LoVo (cell line): ENCODE data around the gene C4orf33.

Experiments
- DNase-seq: peaks from one replicate; pipeline ENCODE4 v3.0.0-alpha.2; 2016; ENCODE audit warnings: low spot score

The C4orf33 gene

DNA sequence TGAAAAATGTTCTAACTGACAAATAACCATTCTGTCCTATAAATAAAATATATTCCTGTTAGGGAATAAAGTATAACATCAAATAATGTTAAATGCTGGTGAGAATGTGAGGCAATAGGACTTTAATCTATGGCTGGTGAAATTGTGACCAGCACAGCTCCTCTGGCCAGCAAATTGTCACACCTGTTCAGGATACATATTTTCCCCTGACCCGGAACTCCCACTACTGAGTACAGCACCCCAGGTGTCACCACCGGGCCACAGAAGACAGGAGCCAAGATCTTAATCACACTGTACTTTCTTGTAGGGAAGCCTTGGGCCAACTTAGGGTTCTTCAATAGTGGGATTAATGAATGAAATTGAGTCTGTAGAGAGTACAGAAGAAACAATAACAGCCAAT, 33.2 kb downstream of the C4orf33 start:
- no peak for DNase-seq

DNA sequence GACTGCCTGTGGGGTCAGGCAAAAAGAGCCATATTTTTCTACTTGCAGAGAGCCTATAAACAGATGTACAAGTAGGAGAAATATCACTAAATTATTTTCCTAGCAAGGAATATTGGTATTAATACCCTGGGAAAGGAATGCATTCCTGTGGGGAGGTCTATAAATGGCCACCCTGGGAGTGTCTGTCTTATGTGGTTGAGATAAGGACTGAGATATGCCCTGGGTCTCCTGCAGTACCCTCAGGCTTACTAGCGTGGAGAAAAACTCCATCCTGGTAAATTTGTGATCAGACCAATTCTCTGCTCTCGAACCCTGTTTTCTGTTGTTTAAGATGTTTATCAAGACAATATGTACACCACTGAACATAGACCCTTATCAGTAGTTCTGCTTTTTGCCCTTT, 35.4 kb downstream of the C4orf33 start:
- no peak for DNase-seq

DNA sequence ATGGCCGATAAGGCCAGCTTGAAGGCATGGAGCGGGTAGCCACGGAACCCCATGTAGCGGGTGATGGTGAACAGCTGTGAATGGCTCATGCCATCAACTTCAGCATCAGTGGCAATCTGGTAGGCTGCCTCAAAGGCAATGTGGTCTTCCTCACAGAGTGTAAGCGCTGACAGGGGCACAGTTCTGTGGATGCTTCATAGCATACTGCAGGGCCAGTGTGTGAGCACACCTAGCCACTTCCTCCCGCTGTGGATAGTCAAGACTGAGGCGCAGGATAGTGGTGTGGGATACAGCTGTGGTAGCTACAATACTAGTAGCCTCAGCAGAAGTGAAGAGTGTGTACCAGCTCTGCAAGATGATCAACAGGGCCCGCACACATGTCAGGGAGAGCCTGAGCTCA, 40.5 kb downstream of the C4orf33 start:
- no peak for DNase-seq

DNA sequence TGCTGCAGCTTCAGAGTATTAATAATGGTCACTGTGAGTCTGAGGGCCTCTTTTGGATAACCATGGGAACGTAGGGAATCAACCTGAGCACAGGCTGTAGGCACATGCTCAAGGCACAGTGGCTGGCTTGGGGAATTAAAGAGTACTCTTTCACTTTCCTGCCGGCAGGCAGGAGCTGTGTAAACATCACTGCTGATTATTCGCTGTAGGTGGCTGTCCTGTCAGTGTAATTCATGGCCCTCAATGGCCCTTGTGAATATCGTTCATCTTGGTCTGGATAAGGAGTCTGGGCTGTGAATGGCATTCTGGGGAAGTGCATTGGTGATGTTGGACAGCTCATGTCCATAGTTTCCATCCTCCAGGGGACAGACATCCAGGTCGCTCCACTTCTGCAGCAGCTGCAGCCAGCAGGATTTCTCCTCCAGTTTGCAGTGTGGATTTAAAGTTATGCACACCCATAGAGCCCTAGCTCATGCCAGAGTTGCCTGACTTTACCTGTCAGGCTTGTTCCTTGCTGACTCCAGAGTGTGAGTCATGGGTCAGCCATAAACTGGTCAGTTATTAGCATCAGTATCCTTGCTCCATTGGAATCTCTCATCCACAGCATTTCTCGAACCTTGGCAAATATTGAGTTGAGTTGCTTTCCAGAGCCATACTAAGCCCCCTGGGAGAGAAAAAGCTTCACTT, 43.0 kb downstream of the C4orf33 start:
- no peak for DNase-seq

DNA sequence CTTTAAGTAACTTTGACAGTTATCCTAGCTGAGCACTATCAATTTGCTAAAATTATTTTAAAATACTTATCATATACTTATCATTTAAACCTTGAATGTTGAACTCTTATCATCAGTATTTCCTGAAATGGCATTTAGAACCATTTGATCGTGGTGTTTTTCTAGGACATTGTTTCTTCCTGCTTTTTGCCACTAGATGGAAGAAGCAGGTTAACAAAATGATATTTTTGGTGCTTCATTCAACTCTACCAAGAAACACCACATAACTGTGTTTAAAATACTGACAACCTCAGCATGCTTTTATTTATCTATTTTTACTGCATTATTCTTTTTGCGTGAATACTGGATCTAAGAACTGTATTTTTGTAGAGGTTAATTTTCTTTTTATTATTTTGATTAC, 44.6 kb downstream of the C4orf33 start:
- DNase-seq: no peak

DNA sequence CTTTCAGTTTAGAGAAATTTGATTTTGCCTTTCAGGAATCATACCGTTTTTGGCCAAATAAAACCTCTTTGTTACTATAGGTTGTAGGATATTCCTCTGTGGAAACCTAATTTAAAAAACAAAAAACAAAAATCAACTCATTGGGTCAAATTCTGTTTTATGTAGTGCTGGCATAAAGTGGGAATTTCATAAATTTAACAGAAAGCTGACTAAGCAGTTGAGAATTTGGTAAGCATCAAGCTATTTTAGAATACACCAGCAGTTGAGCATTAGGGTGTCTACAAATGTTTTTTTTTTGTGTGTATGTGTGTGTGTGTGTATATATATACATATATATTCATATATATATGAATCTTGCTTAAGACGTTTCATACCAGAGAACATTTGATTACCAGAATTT, 47.4 kb downstream of the C4orf33 start:
- DNase-seq: no peak

DNA sequence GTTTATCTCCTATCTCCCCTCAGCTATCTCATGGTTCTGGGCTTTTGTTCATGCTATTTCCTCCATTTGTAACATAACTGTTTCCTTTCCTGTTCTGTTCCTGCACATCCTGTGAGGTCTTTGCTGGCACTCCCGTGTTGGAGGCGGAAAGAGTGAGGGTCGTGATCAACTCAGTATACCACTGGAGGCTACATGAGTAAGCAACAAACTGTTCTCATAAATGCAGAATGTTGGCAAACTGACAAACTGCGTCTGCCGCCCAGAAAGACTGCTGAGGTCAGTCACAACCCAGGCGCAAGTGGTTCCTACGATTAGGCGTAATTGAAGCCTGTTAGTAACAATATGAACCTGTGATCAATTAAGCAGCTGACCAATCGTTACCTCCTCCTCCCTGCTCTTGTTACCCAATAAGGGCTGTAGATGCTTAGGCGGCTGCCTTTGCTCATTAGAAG, 48.8 kb downstream of the C4orf33 start:
- DNase-seq: no peak

DNA sequence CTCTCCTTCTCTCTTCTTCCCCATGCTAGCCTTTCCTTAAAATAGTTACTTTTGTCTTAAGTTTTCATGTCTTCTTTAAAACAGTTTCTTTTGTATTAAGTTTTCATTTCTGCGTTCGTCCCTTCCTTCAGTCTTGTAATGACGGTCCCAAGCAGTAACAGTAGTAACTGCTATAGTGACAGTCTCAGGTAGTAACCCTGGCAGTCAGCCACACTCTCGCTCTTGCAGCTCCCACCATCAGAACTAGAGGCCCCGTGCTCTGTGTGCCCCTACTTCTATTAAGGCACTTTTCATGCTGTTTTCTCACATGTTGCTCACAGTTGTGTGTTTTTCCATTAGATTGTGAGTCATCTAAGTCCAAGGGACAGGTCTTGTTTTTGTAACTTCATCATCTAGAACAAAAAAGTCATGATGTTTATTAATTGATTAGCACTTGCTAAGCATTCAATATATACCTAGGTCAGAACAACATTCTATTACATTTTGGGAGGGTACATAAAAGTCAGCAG, 49.3 kb downstream of the C4orf33 start:
- DNase-seq: no peak

DNA sequence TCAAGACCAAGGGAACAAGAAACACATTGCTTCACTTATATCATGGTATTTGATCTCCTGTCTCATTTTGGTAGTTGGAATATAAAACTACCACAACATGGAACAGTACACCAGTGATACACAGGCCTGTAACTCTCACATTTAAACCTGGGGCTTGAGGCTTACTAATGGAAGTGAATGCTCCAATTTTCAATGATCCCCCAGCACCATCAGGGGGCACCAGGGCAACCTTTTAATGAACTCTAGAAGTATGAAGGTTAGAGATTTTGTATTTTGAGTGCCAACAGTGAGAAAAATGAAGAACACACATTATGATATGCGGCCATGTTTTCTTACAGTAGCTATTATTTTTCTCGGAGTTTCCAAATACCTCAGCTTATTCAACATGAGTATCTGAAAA, 50.7 kb downstream of the C4orf33 start:
- no peak for DNase-seq

DNA sequence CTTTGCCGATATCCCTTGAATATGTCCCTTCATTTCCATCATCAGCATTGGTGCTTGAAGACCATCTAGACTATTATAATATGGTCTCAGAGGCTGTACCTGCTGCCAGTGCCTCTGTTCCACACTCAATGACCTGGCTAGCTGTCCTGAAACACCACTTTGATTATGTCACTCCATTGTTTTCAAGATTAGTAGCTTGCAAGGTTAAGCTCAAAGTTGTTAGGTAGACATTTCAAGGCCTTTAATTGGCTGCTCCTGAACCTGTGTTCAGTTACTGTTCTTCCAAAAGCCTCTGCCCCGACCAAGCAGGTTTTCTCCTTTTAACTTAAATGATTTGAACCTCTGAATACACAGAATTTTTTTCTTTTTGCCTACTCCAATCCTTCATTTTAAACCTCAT, 52.9 kb downstream of the C4orf33 start:
- DNase-seq: no peak

DNA sequence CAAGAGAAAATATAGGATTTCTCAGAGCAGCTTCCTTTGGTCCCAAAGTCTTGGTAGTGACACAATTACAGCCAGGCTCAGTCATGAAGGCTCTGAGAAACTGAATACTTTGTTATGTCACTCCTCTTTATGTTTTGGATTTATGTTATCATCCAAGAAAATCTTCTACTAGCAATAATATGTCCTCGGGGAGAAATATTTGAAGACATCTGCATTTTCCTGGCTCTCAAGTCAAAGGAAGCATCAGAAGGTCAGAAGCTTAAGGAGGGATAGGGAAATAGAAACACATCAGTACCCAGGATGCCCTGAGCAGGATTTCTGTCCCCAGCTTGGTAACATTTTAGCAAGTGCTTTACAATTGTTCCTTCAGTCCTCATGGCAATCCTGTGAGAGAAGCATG, 54.0 kb downstream of the C4orf33 start:
- DNase-seq: no peak

DNA sequence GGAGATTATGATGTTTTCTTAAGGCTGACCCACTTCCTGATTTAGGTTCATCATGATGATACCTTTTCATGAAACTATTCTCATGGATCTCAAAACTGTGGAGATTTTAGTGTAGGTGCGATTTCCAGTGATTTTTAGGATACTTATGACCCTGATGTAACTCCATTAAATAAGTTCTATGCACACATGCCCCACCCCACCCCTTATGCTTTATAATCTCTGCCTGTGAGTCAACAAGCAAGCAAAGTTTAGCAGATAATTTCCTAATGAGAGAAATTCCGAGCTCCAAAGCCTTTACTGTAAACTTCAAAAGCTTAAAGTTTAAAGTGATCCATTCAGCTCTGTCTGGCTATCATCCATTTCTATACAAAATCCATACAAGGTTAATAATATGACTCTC, 56.4 kb downstream of the C4orf33 start:
- DNase-seq: no peak

DNA sequence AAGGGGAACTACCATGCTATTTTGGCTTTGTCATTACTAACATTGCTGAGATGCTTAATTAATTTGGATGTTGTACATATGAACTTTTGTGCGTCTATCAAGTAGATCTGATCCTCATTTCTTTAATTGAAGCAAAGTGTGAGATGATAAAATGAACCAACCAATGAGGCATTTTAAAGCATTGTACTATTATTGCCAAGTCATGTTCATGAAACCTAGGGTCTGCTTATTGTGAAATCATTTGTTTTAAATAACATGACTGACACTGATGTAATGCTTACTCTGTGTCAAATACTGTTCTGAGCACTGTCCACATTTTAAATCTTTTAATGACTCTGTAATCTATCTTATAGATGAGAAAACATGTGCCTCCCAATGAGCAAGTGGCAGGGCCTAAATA, 57.7 kb downstream of the C4orf33 start:
- DNase-seq: no peak

DNA sequence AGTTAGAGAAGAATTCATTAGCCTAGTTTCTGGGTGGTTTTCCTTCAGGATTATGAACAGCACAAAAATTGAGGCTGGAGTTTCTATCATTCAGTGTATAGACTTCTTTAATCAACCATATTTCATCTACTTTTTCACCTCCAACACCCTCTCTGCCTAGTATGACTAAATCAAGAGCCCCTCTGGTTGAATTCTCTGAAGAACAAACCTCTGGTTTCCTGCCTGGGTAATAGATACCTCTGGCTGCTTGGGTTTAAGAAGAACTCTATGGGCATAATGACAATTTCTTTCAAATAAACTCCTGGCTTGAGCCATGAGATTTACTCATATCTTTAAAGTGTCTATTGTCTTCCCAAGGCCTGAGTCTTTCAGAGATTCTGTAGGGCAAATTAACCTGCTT, 66.5 kb downstream of the C4orf33 start:
- no peak for DNase-seq

DNA sequence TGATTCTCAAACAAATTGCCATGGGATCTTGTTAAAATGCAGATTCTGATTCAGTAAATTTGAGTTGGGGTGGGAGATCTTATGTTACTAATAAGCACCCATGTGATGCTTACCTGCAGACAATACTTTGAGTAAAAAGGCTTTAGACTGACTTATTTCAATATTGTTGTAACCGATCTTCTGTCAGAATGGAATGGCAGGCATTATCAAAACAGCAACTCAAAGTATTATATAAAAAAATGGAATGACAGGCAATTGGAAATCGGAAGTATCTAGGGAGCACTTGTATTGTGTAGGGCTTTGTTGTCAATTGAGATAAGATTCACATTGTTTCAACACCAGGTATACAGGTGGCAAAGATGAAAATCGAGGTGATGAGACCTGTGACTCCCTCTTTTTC, 67.5 kb downstream of the C4orf33 start:
- DNase-seq: no peak

DNA sequence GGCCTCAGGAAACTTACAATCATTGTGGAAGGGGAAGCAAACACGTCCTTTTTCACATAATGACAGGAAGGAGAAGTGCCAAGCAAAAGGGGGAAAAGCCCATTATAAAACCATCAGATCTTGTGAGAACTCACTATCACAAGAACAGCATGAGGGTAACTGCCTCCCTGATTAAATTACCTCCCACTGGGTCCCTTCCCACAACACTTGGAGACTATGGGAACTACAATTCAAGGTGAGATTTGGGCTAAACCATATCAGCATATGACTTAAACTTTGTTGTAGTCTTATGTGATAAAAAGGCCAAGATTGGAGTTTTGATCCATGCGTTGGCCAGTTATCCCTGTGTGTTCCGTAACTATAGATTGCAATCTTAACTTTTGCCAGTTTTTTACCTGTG, 68.3 kb downstream of the C4orf33 start:
- no peak for DNase-seq
